NCI-H2107 (cell line): ENCODE results near the gene UVSSA.

Experiments used
- DNase-seq: peaks from one replicate; lab custom pipeline; 2025; lab: John Stamatoyannopoulos, UW

Gene UVSSA, protein sequence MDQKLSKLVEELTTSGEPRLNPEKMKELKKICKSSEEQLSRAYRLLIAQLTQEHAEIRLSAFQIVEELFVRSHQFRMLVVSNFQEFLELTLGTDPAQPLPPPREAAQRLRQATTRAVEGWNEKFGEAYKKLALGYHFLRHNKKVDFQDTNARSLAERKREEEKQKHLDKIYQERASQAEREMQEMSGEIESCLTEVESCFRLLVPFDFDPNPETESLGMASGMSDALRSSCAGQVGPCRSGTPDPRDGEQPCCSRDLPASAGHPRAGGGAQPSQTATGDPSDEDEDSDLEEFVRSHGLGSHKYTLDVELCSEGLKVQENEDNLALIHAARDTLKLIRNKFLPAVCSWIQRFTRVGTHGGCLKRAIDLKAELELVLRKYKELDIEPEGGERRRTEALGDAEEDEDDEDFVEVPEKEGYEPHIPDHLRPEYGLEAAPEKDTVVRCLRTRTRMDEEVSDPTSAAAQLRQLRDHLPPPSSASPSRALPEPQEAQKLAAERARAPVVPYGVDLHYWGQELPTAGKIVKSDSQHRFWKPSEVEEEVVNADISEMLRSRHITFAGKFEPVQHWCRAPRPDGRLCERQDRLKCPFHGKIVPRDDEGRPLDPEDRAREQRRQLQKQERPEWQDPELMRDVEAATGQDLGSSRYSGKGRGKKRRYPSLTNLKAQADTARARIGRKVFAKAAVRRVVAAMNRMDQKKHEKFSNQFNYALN

DNA sequence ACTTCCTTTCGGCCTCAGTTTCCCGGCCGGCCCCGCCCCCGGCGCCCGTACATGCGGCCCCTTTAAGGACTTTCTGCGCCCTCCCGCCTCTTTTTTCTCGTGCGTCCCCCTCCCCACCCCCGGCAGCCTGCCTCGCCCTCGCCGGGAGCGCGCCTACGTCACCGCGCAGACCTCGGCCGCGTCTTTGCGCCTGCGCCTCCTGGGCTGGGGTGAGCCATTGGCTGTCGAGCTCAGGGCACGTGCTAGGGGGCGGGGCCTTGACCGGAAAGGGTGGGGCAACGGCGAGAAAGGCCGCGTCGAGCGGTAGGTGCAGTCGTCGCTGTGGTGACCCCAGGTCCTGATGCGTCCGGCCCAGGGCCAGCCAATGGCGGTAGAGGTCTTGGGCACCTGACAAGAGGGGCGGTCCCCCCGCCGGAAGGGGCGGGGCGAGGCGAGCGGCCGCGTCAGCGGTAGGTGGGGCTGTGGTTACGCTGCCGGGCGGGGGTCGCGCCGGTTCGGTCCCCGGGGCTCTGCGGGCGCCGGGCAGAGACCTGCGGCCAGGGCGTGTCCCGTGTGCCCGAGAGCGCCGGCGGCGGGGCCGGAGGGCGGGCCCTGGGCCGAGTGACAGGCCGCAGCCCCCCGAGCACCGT is at the start of gene UVSSA:
Gene UVSSA (plus strand): TSS at position 428 of the 629 bp plus-strand sequence. CDS start 884 bp downstream, outside the sequence.
- peak; percentile 82 for DNase-seq

DNA sequence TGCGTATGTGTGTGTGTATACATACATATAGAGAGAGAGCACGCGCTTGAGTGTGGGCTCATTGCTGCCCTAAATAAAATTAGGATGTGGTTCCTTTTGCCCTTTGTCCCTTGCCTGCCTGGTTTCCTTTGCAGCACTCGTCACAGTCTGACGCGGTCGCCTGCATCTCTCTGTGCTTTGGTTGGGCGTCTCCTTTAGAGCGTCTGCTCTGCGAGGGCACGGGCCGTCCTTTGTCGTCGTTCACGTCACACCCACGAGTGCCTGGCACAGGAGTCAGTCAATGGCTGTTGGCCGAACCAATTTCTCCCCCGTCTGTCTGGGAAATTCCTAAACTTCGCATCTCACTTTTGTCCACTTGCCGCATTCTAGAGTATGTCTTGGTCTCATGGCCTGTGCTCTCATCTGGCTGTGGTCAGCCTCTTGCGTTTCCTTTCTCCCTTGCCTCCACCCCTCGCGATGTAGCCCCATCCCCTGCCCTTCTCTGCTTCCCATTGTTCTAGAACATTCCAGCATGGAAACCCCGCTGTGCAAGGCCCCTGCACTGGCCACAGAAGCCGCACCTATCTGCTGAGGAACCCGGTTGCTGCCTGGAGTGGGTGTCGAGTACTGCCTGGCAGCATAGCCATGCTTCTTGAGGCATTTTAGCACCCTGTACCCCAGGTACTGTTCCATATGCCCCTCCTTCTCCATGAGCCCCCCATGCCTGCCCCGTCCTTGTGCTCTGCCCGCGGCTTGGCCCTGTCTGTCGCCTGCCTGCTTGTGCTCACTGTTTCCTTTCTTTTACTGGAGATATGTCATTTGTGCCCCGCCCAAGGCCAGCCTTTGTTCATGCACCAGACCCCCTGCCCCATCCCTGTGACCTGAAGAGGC is 49.3 kb upstream of the UVSSA start:
- DNase-seq, result no peak

DNA sequence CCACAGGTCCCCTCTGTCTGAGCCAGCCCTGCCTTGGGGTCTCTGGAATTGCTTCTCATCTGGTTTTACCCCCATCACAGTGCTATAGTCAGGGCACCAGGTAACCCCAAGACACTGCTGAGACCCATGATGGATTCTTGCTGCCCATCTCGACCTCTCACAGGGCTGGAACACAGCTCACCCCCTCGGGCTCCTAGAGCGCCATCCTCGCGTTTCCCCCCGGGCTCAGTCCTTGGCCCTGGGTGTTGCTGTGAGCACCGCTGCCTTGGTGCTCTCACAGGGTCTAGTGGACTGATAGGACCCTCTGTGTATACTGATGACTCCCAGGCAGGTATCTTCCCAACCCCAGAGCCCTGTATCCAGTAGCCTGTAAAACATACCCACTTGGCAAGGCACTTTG is 48.5 kb upstream of the UVSSA start:
- DNase-seq, result no peak

DNA sequence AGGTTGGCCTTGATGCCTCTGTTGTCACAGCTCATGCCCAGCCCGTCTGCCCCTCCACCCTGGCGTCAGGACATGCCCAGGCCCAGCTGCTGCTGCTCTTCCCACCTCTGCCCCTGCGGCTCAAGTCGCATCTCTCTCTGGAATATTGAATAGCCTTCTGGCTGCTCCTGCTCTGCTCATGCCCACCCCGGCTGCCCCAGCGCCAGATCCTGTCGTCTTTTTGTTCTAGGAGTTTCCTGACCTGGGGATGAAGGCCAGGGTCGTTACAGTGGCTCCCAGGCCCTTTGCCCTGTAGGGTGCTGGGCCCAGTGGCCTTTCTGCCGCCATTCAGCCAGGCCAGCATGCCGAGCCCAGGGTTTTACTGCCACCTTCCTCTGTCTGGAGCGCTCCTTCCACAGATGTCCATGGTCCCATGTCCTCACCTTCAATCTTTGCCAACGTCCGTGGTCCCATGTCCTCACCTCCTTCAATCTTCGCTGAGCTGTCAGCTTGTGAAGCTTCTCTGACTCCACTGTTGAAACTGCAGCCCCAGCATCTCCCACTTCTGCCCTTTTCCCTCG is 47.6 kb upstream of the UVSSA start:
- DNase-seq, result no peak

DNA sequence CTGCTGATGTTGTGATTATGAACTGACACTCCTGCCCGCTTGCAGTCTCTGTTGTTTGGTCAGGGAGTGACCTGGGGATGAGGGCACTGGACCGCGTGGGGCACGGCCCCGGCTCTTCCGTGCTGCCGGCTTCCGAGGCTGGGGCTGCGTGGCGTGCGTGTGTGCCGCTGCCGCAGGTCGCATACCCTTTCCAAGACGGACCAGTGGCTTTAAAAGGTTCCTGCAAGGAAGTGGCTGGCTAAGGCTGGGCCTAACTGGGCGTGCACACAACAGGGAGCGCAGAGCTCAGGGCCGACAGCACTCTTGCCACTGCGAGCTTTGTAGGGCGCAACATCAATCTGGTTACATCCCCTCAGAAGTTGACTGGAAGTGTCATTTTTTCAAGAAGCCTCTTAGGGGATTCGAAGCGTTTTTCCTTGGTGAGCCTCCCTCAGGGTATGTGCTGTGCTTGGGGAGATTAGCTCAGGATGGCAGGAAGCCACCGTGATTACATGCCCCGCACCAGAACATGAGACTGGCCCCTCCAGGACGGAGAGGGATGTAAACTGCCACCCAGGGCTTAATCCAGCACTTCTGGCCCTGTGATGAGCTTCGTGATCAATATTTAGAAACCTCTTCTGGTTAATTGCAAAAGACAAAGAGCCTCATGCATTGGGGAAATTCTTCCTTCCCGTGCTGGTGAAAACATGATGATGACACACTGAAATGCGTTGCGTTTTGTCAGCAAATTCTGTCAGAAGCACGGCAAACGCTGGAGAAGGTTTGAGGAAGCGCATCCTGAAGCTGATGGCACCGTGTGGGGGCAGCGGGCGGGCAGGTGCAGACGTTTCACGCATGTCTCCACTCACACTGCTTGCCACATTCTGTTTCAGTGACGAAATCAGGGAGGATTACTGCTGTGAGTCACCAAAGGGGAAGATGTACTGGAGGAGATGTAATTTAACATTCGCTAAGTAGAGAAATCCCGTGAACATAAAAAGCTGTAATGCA is 46.2 kb upstream of the UVSSA start:
- DNase-seq, result no peak

DNA sequence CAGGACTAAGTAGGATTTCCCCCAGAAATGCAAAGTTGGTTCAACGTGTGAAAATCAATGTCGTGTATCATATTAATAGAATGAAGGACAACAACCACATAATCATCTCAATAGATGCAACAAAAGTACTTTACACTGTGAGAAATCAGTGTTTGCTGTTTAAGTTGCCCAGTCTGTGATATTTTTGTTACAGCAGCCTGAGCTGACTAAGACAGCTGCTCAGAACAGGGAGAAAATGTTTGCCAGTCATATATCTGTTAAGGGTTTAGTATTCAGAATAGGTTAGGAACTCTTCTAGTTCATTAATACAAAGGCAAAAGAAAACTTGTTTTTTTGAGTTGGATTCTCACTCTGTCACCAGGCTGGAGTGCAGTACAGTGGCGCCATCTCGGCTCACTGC is 44.8 kb upstream of the UVSSA start:
- DNase-seq, result no peak

DNA sequence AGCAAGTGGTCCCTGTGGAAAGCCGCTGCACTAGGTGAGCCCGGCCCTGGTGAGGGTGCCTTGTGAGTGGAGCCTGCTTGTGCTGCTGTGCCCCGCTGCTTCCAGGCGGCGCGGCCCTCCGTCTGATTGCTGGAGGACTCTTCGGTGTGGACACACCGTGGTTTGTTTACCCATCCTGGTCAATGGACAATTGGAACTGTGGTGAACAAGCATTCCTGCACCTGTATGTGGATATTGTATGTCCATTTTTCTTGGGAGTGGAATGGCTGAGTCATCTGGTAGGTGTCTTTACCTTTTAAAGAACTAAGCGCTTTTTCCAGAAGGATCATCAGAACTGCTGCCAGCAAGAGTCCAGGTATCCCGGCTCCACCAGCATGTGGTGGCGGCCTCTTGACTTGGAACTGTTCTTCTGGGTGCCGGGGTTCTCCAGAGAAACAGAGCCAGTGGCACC is 41.7 kb upstream of the UVSSA start:
- peak; percentile 19 for DNase-seq

DNA sequence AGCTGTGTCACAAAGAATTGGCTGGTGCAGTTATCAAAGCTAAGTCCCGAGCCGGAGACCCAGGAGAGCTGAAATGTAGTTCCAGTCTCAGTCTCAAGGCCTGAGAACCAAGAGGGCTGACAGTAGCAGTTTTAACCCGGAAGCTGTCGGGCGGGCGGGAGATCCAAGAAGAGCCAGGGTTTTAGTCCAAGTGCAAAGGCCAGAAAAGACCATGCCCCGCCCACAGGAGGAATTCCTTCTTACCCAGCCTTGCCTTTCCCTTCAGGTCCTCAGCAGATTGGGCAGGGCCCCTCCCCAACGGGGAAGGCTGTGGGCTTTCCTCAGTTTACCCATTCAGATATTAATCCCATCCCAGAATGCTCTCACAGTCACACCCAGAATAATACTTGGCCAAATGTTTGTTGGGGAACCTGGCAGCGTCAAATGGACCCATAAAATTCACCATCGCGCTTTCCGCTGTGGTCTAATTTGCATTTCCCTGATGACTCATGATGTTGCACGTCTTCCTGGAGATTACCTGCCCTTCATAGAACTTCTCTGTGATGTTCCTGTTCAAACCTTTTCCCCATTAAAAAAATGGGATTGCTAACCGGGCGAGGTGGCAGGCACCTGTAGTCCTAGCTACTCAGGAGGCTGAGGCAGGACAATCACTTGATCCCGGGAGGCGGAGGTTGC is 41.1 kb upstream of the UVSSA start:
- no peak for DNase-seq

DNA sequence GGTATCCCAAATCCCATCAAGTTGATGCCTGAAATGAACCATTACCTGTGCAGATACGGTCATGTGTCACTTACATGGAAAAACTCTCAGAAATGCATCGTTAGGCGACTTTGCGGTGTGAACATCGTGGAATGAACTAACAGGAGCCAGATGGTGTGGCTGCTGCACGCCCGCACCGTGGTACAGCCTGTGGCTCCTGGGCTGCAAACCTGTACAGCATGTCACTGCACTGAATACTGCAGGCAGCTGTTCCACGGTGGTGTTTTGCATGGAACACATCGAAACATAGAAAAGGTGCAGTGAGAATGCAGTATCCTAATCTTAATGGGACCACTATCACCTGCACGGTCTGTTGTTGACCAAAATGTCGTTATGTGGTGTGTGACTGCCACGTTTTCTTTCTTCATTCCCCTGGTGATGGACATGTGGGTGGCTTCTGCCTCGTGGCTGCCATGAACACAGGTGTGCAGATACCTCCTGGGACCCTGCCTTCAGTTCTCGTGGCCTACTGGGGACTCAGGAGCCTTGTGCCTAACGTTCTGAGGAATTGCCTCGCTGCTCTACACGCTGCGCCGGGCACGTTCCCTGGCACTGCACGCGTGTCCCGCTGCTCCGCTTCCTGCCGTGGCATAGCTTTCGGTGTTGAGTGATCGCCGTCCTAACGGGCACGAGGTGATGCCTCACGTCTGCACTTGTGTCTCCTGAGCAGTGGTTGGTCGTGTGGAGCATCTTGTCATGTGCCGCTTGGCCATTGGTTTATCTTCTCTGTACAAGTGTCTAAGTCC is 38.9 kb upstream of the UVSSA start:
- no peak for DNase-seq

DNA sequence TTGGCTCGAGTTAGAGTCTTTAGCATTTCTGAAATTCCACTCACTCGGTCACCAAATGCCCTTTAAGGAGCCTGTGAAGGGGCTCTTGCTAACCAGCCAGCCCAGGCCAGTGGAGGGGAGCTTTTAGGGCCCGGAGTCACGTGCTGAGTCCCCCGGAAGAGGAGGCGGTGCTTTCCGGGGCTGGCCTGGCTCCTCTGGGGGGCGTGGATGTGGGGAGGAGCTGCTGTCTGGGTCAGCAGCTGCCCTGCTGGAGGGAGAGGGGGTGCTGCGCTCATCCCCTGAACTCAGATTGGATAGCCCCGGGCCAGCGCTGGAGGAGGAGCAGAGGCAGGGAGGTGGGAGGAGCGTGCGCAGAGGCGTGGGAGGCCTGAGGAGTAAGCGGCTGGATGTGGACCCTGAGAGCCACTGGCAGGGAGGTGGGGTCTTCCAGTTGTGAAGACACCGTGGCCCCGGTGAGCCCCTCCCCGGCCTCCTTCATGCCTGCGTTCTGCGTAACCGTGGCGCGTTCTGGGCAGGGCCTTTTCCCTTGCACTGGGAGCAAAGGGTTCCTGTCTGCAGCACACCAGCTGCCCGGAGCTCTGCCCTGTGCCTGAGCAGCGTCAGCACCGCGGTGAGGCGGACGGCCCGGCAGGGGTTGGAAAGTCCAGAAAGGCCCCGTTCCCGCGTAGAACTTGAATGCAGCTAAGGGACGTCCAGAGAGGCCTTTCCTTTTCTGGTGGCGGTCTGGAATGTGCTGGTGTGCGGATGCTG is 37.6 kb upstream of the UVSSA start:
- DNase-seq, result no peak

DNA sequence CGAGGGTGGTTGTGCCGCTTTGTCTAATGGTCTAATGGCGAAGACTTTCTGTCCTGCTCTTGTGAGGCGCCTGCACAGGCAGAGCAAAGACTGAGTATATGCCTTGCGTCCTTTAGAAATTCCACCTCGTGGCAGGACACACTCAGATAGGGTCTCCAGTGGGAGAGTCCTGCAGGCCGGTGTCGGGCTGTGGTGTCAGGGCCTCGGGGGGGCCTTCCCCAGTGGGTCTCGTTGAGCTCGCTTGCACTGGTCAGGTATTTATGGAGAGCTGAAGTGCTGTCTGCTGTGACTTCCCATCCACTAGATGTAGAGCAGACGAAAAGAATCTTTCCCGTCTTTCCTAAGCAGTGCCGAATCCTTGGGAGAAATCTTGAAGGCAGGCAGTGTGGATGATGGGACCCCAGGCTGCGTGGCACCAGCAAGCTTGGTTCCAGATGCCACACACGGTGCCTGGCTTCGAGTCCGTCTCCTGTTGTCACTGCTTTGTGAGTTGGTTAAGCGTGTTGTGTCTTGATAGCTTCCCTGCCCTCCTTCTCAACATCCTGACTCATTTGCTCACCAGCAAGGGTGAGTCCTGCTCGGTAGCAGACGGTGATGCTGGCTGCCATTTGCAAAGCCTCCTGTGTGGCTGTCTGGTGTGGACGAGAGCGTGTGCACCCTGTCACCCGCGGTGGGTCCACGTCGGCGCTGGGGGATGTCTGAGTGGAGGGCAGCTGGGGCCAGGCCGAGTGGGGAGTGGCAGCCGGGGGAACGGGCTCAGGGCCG is 36.8 kb upstream of the UVSSA start:
- DNase-seq, result no peak

DNA sequence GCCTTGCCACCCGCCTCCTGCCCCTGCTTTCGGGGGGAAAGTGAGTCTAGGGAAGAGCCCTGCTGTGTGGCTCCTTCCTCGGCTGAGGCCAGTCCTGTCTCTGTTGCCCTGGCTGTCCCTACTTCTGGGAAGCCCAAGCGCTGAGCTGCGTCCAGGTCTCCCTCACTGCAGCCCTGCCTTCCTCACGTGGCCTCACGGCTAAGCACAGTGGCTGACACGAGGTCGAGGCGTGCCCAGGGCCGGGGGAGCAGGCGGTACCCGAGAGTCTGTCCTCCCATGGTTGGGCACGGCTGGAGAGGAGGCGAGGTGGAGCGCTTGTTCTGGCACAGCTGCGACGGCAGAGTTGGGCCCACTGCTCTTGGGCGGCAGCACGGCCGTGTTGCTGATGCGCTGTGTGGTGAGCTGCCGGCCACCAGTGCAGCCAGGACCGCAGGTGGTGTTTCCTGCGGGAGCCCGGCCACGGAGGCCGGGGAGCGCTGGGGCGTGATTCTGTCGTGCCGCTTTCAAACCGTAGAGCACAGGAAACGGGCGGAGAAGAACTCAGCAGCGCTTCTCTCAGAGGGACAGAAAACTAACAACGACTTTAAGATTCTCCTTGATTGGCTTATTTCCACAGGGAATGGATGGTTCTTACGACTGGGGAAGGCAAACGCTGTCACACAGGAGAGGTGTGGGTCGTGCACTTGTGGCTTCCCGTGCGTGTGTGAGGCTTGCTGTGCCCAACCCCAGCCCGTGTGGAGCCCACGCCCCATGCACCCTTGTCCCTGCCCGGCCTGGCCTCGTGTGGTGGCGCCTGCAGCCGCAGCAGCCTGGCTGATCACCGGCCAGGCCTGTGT is 36.0 kb upstream of the UVSSA start:
- no peak for DNase-seq

DNA sequence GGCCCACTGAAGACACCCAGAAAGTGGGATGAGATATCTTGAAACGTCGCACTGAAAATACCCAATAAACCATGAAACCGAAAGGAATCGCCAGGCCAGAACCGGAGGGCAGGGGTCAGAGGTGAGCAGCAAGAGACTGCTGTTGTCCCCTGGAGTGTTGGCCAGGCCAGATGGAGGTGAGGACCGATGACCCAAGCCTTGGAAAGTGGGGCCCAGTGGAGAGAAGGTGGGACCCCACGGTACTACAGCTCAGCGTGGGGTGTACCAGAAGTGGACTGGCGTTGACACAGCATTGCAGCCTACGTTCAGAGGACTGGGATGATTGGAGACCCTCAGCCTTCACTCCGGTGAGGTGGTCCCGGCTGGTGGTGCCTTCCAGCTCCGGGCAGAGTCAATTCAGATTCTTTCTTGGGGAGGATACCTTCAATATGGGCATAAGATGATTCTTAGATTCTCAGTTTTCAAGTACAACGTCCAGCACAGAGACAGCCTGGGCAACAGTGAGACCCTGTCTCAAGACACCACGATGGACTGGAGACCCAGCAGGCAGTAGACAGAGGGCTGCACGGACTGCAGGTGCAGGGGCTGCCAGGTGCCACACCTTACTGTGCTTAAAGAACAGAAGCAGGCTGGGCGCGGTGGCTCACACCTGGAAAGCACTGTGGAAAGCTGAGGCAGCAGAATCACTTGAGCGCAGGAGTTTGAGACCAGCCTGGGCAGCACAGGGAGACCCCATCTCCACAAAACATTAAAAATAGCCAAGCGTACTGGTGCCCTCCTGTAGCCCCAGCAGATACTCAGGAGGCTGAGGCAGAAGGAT is 34.0 kb upstream of the UVSSA start:
- no peak for DNase-seq

DNA sequence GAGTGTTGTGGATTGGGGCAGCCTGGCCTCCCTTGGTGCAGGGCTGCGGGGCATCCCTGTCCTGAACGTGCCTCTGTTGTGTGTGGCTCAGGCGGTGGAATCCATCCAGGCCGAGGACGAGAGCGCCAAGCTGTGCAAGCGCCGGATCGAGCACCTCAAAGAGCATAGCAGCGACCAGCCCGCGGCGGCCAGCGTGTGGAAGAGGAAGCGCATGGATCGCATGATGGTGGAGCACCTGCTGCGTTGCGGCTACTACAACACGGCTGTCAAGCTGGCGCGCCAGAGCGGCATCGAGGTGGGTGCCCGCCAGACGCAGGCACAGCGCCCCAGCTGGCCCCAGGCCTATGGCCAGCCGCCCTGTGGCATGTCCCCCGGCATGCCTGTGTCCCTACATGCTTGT is 31.7 kb upstream of the UVSSA start:
- DNase-seq, result no peak

DNA sequence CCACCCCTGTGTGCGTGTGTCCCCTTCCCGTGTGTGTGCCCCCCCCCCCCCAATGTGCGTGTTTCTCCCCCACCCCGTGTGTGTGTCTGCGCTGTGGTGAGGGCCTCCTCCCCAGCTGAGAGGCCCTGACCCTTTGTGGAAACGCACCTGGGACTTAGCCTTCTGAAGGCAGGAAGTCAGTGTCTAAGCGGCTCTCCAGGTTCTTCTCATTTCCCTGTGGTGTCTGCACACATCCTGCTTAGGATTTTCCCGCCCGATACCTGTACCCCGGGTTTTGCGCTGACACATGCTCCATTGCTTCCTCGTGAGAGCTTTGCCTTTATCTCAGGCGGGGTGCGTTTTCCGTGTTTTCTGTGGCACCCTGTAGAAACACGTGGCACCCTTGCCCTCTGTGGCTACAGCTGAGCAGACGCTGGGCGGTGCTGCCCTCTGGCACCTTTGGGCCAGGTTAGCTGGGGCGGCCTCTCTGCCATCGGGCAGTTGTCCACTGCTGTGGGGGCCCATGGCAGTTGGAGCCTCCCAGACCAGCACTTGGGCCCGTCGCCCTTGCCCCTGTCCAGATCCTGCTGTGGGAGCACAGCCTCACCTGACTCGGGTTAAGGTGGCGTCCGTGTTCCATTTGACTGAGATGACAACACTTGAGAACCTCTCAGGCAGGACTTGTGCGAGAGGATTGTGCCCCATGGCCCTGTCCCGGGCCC is 31.0 kb upstream of the UVSSA start:
- no peak for DNase-seq
